Neural crest cell (in vitro differentiated cells): ENCODE results near the gene RRM1. TPM values are rescaled to one million over a fixed set of nuclear protein-coding genes. Genes with fewer than 3 reads are reported as not detected.

Experiments used
- DNase-seq: peaks from one replicate; pipeline ENCODE4 v3.0.0; 2021; ENCODE audit warnings: low read depth, mixed read lengths, low spot score
- H3K27ac Mint-ChIP-seq: one replicate; pipeline ENCODE4 v1.8.0; 2021; ENCODE audit warnings: mild to moderate bottlenecking, mixed read lengths; ENCODE audit not compliant: unreplicated experiment
- H3K27me3 Mint-ChIP-seq: 2 replicates; pipeline ENCODE4 v1.8.0; 2021; ENCODE audit warnings: low read depth, mild to moderate bottlenecking, mixed read lengths
- H3K36me3 Mint-ChIP-seq: 2 replicates; pipeline ENCODE4 v1.8.0; 2021; ENCODE audit warnings: low read depth, mild to moderate bottlenecking, mixed read lengths
- H3K4me1 Mint-ChIP-seq: 2 replicates; pipeline ENCODE4 v1.8.0; 2021; ENCODE audit warnings: mixed read lengths
- H3K4me3 Mint-ChIP-seq: one replicate; pipeline ENCODE4 v1.8.0; 2021; ENCODE audit warnings: mild to moderate bottlenecking, mixed read lengths
- H3K9me3 Mint-ChIP-seq: 2 replicates; pipeline ENCODE4 v1.8.0; 2021; ENCODE audit warnings: mixed read lengths
- CTCF ChIP-seq: fragments of 200-600 bp; sonication (generic); conservative IDR thresholded peaks from 2 replicates; pipeline ENCODE4 v1.5.0; 2021; ENCODE audit warnings: antibody characterized with exemption, mild to moderate bottlenecking
- total RNA-seq: library from RNA; stranded (reverse); gene quantifications from 2 replicates; pipeline ENCODE4 v1.2.1, GENCODE V29; 2021

The RRM1 gene
- total RNA-seq, 1 donor from 2014 or later, result 209 TPM

GRCh38 chr11:4071325-4071724, 23.3 kb upstream of the RRM1 start:
- Mint-ChIP-seq H3K36me3 (peaks cover 2% of the 10 kb centered on the region), H3K9me3 (no peaks in the 10 kb centered on the region), H3K4me1 (no peaks in the 10 kb centered on the region), H3K4me3 (no peak overlapping the region), H3K27ac (no peak overlapping the region), H3K27me3 (no peaks in the 10 kb centered on the region)
- DNase-seq, result no peak
- TF ChIP-seq CTCF, result no peak

GRCh38 chr11:4071914-4072313, 22.7 kb upstream of the RRM1 start:
- no peak for DNase-seq

GRCh38 chr11:4072668-4073285, 21.8 kb upstream of the RRM1 start:
- no peaks in the 10 kb centered on the region for H3K9me3 Mint-ChIP-seq
- no peak overlapping the region for H3K27ac Mint-ChIP-seq
- TF ChIP-seq CTCF, result peak; percentile 92
- H3K4me1 Mint-ChIP-seq, result no peaks in the 10 kb centered on the region
- H3K36me3 Mint-ChIP-seq, result peaks cover 2% of the 10 kb centered on the region
- peak; percentile 43 for DNase-seq
- no peaks in the 10 kb centered on the region for H3K27me3 Mint-ChIP-seq
- no peak overlapping the region for H3K4me3 Mint-ChIP-seq

More at GRCh38 chr11:4071914-4072313, 22.7 kb upstream of the RRM1 start:
- Mint-ChIP-seq H3K9me3 (no peaks in the 10 kb centered on the region), H3K4me3 (no peak overlapping the region), H3K27ac (no peak overlapping the region), H3K4me1 (no peaks in the 10 kb centered on the region), H3K36me3 (peaks cover 2% of the 10 kb centered on the region), H3K27me3 (no peaks in the 10 kb centered on the region)
- TF ChIP-seq CTCF, result no peak

- Mint-ChIP-seq H3K27ac (no peak overlapping the region), H3K4me3 (no peak overlapping the region), H3K4me1 (no peaks in the 10 kb centered on the region), H3K27me3 (no peaks in the 10 kb centered on the region), H3K36me3 (peaks cover 2% of the 10 kb centered on the region), H3K9me3 (no peaks in the 10 kb centered on the region)
- DNase-seq, result no peak
- no peak for TF ChIP-seq CTCF
Measured at GRCh38 chr11:4074266-4074665, 20.3 kb upstream of the RRM1 start.

- H3K4me3 Mint-ChIP-seq, result no peak overlapping the region
- no peaks in the 10 kb centered on the region for H3K9me3 Mint-ChIP-seq
- no peaks in the 10 kb centered on the region for H3K36me3 Mint-ChIP-seq
- no peak for TF ChIP-seq CTCF
- H3K27me3 Mint-ChIP-seq, result no peaks in the 10 kb centered on the region
- H3K4me1 Mint-ChIP-seq, result no peaks in the 10 kb centered on the region
- H3K27ac Mint-ChIP-seq, result no peak overlapping the region
- no peak for DNase-seq
Measured at GRCh38 chr11:4076774-4077173, 17.8 kb upstream of the RRM1 start.
